GM21367 (cell line): Measurements from ENCODE around the gene DIP2C.
"Not testable (repeated sequence)": the region's sequence is repeated elsewhere in the genome, so short reads cannot be mapped to it uniquely, and the experiment has no call there.

Experiments used
- ATAC-seq: cut with Tn5 transposase; IDR thresholded peaks from one replicate; pipeline ENCODE4 v1.9.1; 2021; ENCODE audit not compliant: unreplicated experiment

DIP2C gene

DNA sequence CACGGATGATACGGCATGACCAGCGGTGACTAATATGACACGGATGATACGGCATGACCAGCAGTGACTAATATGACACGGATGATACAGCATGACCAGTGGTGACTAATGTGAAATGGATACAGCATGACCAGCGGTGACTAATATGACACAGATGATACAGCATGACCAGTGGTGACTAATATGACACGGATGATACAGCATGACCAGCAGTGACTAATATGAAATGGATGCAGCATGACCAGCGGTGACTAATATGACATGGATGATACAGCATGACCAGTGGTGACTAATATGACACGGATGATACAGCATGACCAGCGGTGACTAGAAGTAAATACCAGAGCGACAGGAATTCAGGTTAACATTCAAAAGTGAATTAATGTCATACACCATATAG is 264.1 kb downstream of the DIP2C start:
- not testable (repeated sequence) for ATAC-seq

- ATAC-seq = not testable (repeated sequence)
Measured at GRCh38 chr10:424724-425123, 264.7 kb downstream of the DIP2C start.

- ATAC-seq = no peak
Measured at GRCh38 chr10:423178-423577, 266.3 kb downstream of the DIP2C start.

- no peak for ATAC-seq
Measured at GRCh38 chr10:422675-423074, 266.8 kb downstream of the DIP2C start.

DNA sequence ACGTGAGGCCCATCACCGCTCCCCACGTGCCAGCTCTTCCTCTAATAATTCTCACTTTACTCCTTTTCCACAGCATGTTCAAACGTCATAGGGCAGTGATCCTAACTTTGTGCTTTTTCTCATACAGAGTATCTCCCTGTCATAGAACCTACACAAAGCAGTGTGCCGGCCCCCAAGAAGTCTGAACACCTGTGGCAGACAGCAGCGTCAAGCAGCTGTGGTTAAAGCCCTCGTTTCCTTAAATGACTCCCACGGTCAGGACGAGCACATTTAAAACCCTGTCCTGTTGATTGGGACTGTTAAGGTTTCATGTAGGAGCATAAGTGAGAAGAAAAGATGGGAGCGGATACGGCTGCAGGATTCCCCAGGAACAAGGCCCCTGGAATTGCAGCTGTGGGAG is 267.2 kb downstream of the DIP2C start:
- no peak for ATAC-seq

GRCh38 chr10:421170-421569 is 268.3 kb downstream of the DIP2C start:
- no peak for ATAC-seq

- no peak for ATAC-seq
Measured at GRCh38 chr10:420154-421121, 269.0 kb downstream of the DIP2C start.

- ATAC-seq = no peak
Measured at GRCh38 chr10:418894-419293, 270.6 kb downstream of the DIP2C start.

- ATAC-seq = no peak
Measured at GRCh38 chr10:418226-418625, 271.2 kb downstream of the DIP2C start.

DNA sequence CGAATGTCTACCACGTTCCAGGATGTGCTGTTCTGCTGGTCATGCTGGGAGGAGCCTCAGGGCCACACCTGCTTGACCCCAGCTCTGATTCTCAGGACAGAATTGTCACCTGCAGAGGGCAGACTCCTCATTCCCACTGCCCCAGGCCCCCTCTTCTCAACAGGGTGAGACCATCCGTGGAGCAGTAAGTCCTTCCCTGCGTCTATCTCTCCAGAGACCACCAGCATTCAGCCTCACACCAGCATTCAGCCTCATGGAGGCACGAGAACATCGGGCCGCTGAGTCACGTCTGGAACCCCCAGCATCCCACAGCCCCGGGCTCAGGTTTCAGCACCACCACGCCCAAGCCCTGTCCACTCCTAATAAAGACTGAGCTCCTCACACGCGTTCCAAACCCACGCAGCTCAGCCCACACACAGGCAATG is 273.4 kb downstream of the DIP2C start:
- no peak for ATAC-seq

DNA sequence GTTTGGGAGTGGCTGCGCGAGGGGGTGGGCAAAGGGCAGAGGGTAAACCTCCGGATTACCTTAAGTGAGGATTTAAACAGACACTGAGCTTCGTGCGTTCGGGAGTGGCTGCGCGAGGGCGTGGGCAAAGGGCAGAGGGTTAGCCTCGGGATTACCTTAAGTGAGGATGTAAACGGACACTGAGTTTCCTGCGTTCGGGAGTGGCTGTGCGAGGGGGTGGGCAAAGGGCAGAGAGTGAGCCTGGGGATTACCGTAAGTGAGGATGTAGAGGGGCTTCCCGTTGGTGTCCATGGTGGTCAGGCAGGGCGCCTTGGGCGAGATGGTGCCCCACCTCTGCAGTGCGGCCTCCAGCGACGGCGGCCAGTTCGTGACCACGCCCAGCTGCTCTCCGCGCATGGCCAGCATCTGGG is 275.8 kb downstream of the DIP2C start:
- ATAC-seq = no peak

DNA sequence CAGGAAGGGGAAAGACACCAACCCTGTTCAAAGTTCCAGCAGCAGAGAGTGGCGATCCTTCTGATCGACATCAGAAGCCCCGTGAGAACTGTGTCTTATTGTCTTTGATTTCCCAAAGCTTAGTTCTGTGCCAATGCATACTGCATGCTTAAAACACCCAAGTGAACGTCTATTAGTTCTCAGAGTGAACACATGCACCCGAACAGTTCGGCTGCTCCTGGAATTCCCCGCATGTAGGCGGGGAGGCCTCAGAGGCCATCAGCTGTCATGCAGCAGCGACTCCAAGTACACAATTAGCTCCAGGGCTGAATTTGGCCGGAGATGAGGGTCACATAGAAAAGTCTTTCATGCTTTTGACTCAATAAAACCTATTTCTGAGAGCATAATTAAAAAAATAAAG is 277.4 kb downstream of the DIP2C start:
- ATAC-seq = no peak

GRCh38 chr10:411603-412002 is 277.9 kb downstream of the DIP2C start:
- no peak for ATAC-seq

- ATAC-seq = no peak
Measured at GRCh38 chr10:409408-410040, 279.9 kb downstream of the DIP2C start.

DNA sequence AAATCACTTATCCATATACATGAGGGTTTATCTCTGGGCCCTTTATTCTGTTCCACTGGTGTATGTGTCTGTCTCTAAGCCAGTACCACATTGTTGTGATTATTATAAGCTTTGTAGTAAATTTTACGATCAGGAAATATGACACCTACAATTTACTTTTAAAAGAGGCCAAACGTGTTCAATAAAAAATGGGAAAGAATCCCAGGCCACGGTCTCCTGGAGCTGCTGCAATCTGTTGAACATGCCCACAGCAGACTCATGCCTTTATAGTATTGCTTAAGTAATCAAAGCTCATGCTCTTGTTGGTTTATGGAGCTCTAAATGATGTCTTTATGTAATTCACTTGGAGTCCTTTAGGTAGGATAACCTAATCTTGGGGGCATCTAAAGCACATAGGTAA is 281.2 kb downstream of the DIP2C start:
- ATAC-seq = no peak

GRCh38 chr10:406976-407375 is 282.5 kb downstream of the DIP2C start:
- ATAC-seq = no peak

- no peak for ATAC-seq
Measured at GRCh38 chr10:405648-406047, 283.8 kb downstream of the DIP2C start.

- ATAC-seq = no peak
Measured at GRCh38 chr10:404991-405390, 284.5 kb downstream of the DIP2C start.

DNA sequence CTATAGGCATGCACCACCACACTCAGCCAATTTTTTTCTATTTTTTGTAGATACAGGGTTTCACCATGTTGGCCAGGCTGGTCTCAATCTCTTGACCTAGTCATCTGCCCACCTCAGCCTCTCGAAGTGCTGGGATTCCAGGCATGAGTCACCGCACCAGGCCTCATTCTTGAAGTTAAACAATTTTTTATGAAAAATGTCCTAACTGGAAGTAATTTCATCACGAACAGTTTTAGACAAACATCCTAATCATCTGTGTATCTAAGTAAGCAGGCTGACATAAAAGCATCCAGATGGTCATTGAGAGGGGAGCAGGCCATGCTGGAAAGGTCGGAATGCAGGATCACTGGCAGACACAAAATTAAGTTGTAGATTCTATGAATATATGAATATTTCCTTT is 285.1 kb downstream of the DIP2C start:
- no peak for ATAC-seq

- no peak for ATAC-seq
Measured at GRCh38 chr10:398954-399353, 290.5 kb downstream of the DIP2C start.

GRCh38 chr10:397321-398068 is 292.0 kb downstream of the DIP2C start:
- no peak for ATAC-seq
